GM12878 (cell line): ENCODE measurements around the gene UBE2F. TPM values are rescaled to one million over a fixed set of nuclear protein-coding genes. Genes with fewer than 3 reads are reported as not detected.

Source experiments
- CBX5 ChIP-seq: sonication (generic); IDR thresholded peaks from 2 replicates; pipeline ENCODE4 v1.6.1; 2016; ENCODE audit warnings: low read depth, moderate library complexity, mild to moderate bottlenecking, inconsistent platforms
- EGR1 ChIP-seq, 2 experiments: IDR thresholded peaks; 1 replicate in 1 of 2; 2 replicates in 1 of 2; pipeline ENCODE4 v1.6.1; 2011 to 2012; ENCODE audit warnings: low read depth in 2 of 2, low read length in 2 of 2, borderline replicate concordance in 1 of 2, mild to moderate bottlenecking in 1 of 2, moderate library complexity in 1 of 2
- FOXK2 ChIP-seq: fragments of 450-650 bp; IDR thresholded peaks from 2 replicates; pipeline ENCODE4 v1.6.1; 2017; ENCODE audit warnings: mild to moderate bottlenecking, moderate library complexity
- GABPA ChIP-seq: IDR thresholded peaks from 2 replicates; pipeline ENCODE4 v1.6.1; 2014; ENCODE audit warnings: antibody characterized with exemption, low read depth, mild to moderate bottlenecking, inconsistent platforms
- IKZF2 ChIP-seq, 2 experiments: fragments of 450-650 bp; IDR thresholded peaks; 2 replicates each; pipeline ENCODE4 v1.6.1; 2017; ENCODE audit warnings: mild to moderate bottlenecking in 2 of 2, moderate library complexity in 2 of 2
- JUNB ChIP-seq: IDR thresholded peaks from 2 replicates; pipeline ENCODE4 v1.6.1; 2016; ENCODE audit warnings: antibody characterized with exemption, mild to moderate bottlenecking
- MEF2A ChIP-seq: IDR thresholded peaks from 2 replicates; pipeline ENCODE4 v1.6.1; 2011; ENCODE audit warnings: low read depth, mild to moderate bottlenecking, low read length, moderate library complexity; ENCODE audit not compliant: insufficient read depth
- MTA3 ChIP-seq: IDR thresholded peaks from 2 replicates; pipeline ENCODE4 v1.6.1; 2012; ENCODE audit warnings: low read length, inconsistent platforms, borderline replicate concordance
- MXI1 ChIP-seq: fragments of 150-350 bp; IDR thresholded peaks from 2 replicates; pipeline ENCODE4 v1.6.1; 2011; ENCODE audit warnings: low read depth, mild to moderate bottlenecking, inconsistent platforms, low read length, improper control_type of control experiment
- NFXL1 ChIP-seq: fragments of 450-650 bp; IDR thresholded peaks from 2 replicates; pipeline ENCODE4 v1.6.1; 2017; ENCODE audit warnings: antibody characterized with exemption, mild to moderate bottlenecking, borderline replicate concordance
- POLR2AphosphoS2 ChIP-seq: IDR thresholded peaks from 2 replicates; pipeline ENCODE4 v1.6.1; 2011; ENCODE audit warnings: low read depth, mild to moderate bottlenecking, low read length, improper control_type of control experiment, moderate library complexity
- POLR2AphosphoS5 ChIP-seq: IDR thresholded peaks from 2 replicates; pipeline ENCODE4 v1.6.1; 2011; ENCODE audit warnings: mild to moderate bottlenecking, low read length, inconsistent platforms
- RCOR1 ChIP-seq: conservative IDR thresholded peaks from 2 replicates; pipeline ENCODE4 v1.6.1; 2012; ENCODE audit warnings: low read depth, low read length, improper control_type of control experiment
- RELA ChIP-seq: fragments of 450-650 bp; IDR thresholded peaks from 2 replicates; pipeline ENCODE4 v1.8.0; 2014; ENCODE audit warnings: borderline replicate concordance; ENCODE audit not compliant: partially characterized antibody
- SMAD1 ChIP-seq: fragments of 450-650 bp; IDR thresholded peaks from 2 replicates; pipeline ENCODE4 v1.6.1; 2018; ENCODE audit warnings: mild to moderate bottlenecking, low read depth; ENCODE audit not compliant: partially characterized antibody
- SMAD5 ChIP-seq: IDR thresholded peaks from 2 replicates; pipeline ENCODE4 v1.6.1; 2016; ENCODE audit warnings: antibody characterized with exemption, low read depth
- SREBF2 ChIP-seq: IDR thresholded peaks from 2 replicates; pipeline ENCODE4 v1.6.1; 2012; ENCODE audit warnings: mild to moderate bottlenecking, low read length
- TAF1 ChIP-seq: IDR thresholded peaks from 2 replicates; pipeline ENCODE4 v1.6.1; 2011; ENCODE audit warnings: mild to moderate bottlenecking, low read depth, low read length, borderline replicate concordance
- TCF12 ChIP-seq: IDR thresholded peaks from 2 replicates; pipeline ENCODE4 v1.6.1; 2011; ENCODE audit warnings: low read depth, mild to moderate bottlenecking, low read length
- ZNF207 ChIP-seq: fragments of 450-650 bp; IDR thresholded peaks from 2 replicates; pipeline ENCODE4 v1.6.1; 2014; ENCODE audit warnings: antibody characterized with exemption, mild to moderate bottlenecking, borderline replicate concordance
- ZNF24 ChIP-seq: fragments of 450-650 bp; IDR thresholded peaks from 2 replicates; pipeline ENCODE4 v1.6.1; 2017; ENCODE audit warnings: antibody characterized with exemption, mild to moderate bottlenecking
- ZNF384 ChIP-seq: IDR thresholded peaks from 2 replicates; pipeline ENCODE4 v1.6.1; 2012; ENCODE audit warnings: low read depth, mild to moderate bottlenecking, low read length, improper control_type of control experiment, borderline replicate concordance
- ZNF687 ChIP-seq: fragments of 450-650 bp; IDR thresholded peaks from 2 replicates; pipeline ENCODE4 v1.6.1; 2017; ENCODE audit warnings: mild to moderate bottlenecking, moderate library complexity
- polyA plus RNA-seq, 11 experiments: library from polyadenylated mRNA; depleted of rRNA in 4 of 11; unstranded in 6 of 11; stranded (reverse) in 5 of 11; fragments of >200 nt; fragmentation: Nextera tagmentation in 4 of 11; fragmentation: Illumina TruSeq in 1 of 11; extraction: Ambion mirVana in 4 of 11; extraction: Trizol in 1 of 11; gene quantifications; 1 replicate in 1 of 11; 2 replicates in 10 of 11; pipeline versions ENCODE4 v1.2.1 to v1.2.3, GENCODE V29; 2011 to 2016; ENCODE audit warnings: inconsistent platforms in 2 of 11, missing spikeins in 2 of 11, low read depth in 1 of 11
- total RNA-seq, 4 experiments: library from RNA; depleted of rRNA in 3 of 4; stranded (reverse); fragments of >200 nt in 3 of 4; fragmentation: Illumina TruSeq in 1 of 4; extraction: Trizol in 1 of 4; gene quantifications; 2 replicates each; pipeline versions ENCODE4 v1.2.1 to v1.2.3, GENCODE V29; 2013 to 2021
- TF ChIP-seq, protein P1 (sequence below), 3 experiments: IDR thresholded peaks in 2 of 3; conservative IDR thresholded peaks in 1 of 3; 2 replicates each; pipeline ENCODE4 v1.5.1; 2011; ENCODE audit warnings: low read depth in 3 of 3, low read length in 3 of 3, mild to moderate bottlenecking in 3 of 3, control low read depth in 2 of 3, moderate library complexity in 2 of 3, inconsistent platforms in 1 of 3, mixed read lengths in 1 of 3; ENCODE audit not compliant: control insufficient read depth in 2 of 3, insufficient read depth in 1 of 3; ENCODE audit errors: extremely low read depth in 1 of 3

UBE2F gene
- total and polyA plus RNA-seq, 10 of the 15 experiments (the other 5 are each of a cell fraction or from before 2014, with no cell fraction given) = 12.3 to 64.4 (median 31.5) TPM

DNA sequence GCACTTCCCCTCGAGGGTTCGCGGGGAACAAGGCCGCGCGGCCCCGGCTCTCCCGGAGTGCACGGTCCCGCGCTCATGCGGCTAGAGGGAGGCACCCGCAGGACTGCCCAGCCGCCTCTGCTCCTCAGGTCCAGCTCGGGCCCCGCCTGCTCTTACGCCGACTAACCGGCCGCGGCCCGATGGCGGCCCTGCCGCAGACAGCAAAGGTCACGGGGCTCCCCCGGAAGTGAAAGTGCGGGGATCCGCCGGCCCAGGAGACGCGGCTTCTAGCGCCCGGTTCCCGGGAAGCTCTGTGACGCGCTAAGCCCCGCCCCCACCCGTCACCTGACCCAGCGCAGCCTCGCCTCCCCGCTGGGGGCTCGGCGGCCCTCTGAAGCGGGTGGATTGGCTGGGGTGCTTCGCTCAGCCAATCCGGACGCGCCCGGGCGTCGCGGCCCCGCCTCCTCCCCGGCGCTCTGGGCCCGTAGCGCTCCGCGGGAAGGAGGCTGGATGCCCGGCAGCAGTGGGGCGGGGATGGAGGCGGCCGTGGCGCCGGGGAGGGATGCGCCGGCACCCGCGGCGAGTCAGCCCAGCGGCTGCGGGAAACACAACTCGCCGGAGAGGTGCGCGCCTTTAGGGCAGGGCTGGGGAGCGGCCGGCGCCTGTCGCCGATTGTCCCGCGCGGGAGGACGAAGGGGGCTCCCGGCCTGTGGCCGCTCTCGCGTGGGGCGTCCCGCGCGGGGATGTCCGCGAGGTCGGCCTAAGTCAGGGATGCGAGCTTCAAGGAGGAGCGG, 93.9 kb downstream of the UBE2F start, which contains the start of gene SCLY (continued):
- TF ChIP-seq, protein P1, sequence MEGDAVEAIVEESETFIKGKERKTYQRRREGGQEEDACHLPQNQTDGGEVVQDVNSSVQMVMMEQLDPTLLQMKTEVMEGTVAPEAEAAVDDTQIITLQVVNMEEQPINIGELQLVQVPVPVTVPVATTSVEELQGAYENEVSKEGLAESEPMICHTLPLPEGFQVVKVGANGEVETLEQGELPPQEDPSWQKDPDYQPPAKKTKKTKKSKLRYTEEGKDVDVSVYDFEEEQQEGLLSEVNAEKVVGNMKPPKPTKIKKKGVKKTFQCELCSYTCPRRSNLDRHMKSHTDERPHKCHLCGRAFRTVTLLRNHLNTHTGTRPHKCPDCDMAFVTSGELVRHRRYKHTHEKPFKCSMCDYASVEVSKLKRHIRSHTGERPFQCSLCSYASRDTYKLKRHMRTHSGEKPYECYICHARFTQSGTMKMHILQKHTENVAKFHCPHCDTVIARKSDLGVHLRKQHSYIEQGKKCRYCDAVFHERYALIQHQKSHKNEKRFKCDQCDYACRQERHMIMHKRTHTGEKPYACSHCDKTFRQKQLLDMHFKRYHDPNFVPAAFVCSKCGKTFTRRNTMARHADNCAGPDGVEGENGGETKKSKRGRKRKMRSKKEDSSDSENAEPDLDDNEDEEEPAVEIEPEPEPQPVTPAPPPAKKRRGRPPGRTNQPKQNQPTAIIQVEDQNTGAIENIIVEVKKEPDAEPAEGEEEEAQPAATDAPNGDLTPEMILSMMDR (IDR thresholded peaks at IDR 0.05 in 2 of 3, conservative IDR thresholded peaks at IDR 0.05 in 1 of 3; ENCODE audit: control insufficient read depth in 2 of 3, extremely low read depth in 1 of 3, insufficient read depth in 1 of 3, low read depth in 3 of 3, low read length in 3 of 3) = no peak
- TF ChIP-seq MEF2A = no peak
- TF ChIP-seq SREBF2 = no peak
- peak; percentile 64; the same call in 1 of the 2 replicates for TF ChIP-seq TAF1
- TF ChIP-seq MTA3 = no peak
- no peak for TF ChIP-seq CBX5
- peak; percentile 49 to 57; a peak in 2 of 4 replicates for TF ChIP-seq IKZF2 (IDR thresholded peaks at IDR 0.05)
- TF ChIP-seq POLR2AphosphoS2 = peak; percentile 85
- no peak for TF ChIP-seq ZNF384
- no peak for TF ChIP-seq JUNB
- TF ChIP-seq TCF12 = 0 out of 2 replicates have a peak, but pooled peaks have one; percentile 23
- no peak; the same call in none of the 2 replicates for TF ChIP-seq MXI1
- TF ChIP-seq ZNF207 = no peak; the same call in 1 of the 2 replicates
- no peak for TF ChIP-seq ZNF24
- peak; percentile 89 for TF ChIP-seq GABPA
- TF ChIP-seq POLR2AphosphoS5 = peak; percentile 71
- TF ChIP-seq NFXL1 = no peak
- TF ChIP-seq RCOR1 = peak; percentile 44; the same call in 1 of the 2 replicates
- peak; percentile 30 for TF ChIP-seq RELA
- no peak; the same call in 1 of the 2 replicates for TF ChIP-seq SMAD5
- TF ChIP-seq FOXK2 = no peak
- TF ChIP-seq SMAD1 = no peak
- peak; percentile 71 for TF ChIP-seq ZNF687
- TF ChIP-seq EGR1 (IDR thresholded peaks at IDR 0.05; ENCODE audit: borderline replicate concordance in 1 of 2, low read depth in 2 of 2, low read length in 2 of 2) = 0 out of 3 replicates have a peak, but pooled peaks of 1 of the 2 experiments have one; percentile 34
